Lung (tissue), 12 donors: Measurements from ENCODE around the gene SYNGR4. TPM values are rescaled to one million over a fixed set of nuclear protein-coding genes. Genes with fewer than 3 reads are reported as not detected.

ENCODE experiments used
- ATAC-seq: fragments of 200-7000 bp; cut with Tn5 transposase; one replicate; pipeline ENCODE4 v1.9.1; 2020; ENCODE audit warnings: moderate number of reproducible peaks; ENCODE audit not compliant: insufficient read depth, low FRiP score
- DNase-seq, 3 donors: peaks; one replicate each; pipeline ENCODE4 v3.0.0-alpha.2; 2013 to 2017
- H3K27ac ChIP-seq, 2 donors: one replicate each; pipeline ENCODE4 v1.5.1; 2013; ENCODE audit warnings: mild to moderate bottlenecking in 2 of 2, moderate library complexity in 2 of 2, control low read depth in 1 of 2, inconsistent platforms in 1 of 2, low read depth in 1 of 2, low read length in 1 of 2
- H3K27me3 ChIP-seq, 3 donors: one replicate each; pipeline ENCODE4 v1.5.1; 2013; ENCODE audit warnings: low read length in 2 of 3; ENCODE audit not compliant: control insufficient read depth in 3 of 3, insufficient read depth in 3 of 3
- H3K36me3 ChIP-seq, 4 donors: one replicate each; pipeline ENCODE4 v1.5.1; 2013; ENCODE audit warnings: low read length in 4 of 4, mild to moderate bottlenecking in 1 of 4, moderate library complexity in 1 of 4; ENCODE audit not compliant: control insufficient read depth in 4 of 4, insufficient read depth in 4 of 4
- H3K4me1 ChIP-seq, 5 donors: one replicate each; pipeline ENCODE4 v1.5.1; 2013; ENCODE audit warnings: low read length in 5 of 5, mild to moderate bottlenecking in 2 of 5, moderate library complexity in 1 of 5; ENCODE audit not compliant: control insufficient read depth in 5 of 5, insufficient read depth in 5 of 5
- H3K4me3 ChIP-seq: one replicate; pipeline ENCODE4 v1.5.1; 2013; ENCODE audit warnings: mild to moderate bottlenecking, control low read depth, moderate library complexity
- H3K9ac ChIP-seq, 2 donors: one replicate each; pipeline ENCODE4 v1.5.1; 2013; ENCODE audit warnings: low read length in 2 of 2, control low read depth in 1 of 2; ENCODE audit not compliant: insufficient read depth in 1 of 2
- H3K9me3 ChIP-seq, 4 donors: one replicate each; pipeline ENCODE4 v1.5.1; 2013; ENCODE audit warnings: low read length in 3 of 4, mild to moderate bottlenecking in 1 of 4, moderate library complexity in 1 of 4; ENCODE audit not compliant: control insufficient read depth in 4 of 4, insufficient read depth in 3 of 4
- WGBS, 2 donors: extraction: QIAGEN DNeasy Blood & Tissue Kit; methylation state at CpG; one replicate each; pipeline ENCODE4 v1.1.7; 2013; 5-methylcytosine and 5-hydroxymethylcytosine counted together
- polyA plus RNA-seq, 2 donors: library from polyadenylated mRNA; stranded (reverse); fragments of 200-250 nt; gene quantifications; one replicate each; pipeline ENCODE4 v1.2.1, GENCODE V29; 2013
- total RNA-seq, 2 donors: library from RNA; depleted of rRNA in 1 of 2; stranded (reverse); fragments of >200 nt in 1 of 2; gene quantifications; one replicate each; pipeline ENCODE4 v1.2.1, GENCODE V29; 2014 to 2021
- TF ChIP-seq, protein P1 (sequence below): IDR thresholded peaks from 2 replicates; pipeline ENCODE4 v1.5.1; 2012; ENCODE audit warnings: mild to moderate bottlenecking; ENCODE audit errors: control extremely low read depth, extremely low read depth
- donor health status: control.
- donor health status: control.
- donor health status: Bipolar disorder and iron deficiency.
- donor health status: healthy.
- donor health status: DM: yes; HTN: yes; CAD: no.

Gene SYNGR4
- total and polyA plus RNA-seq, 4 donors, result not detected

DNA sequence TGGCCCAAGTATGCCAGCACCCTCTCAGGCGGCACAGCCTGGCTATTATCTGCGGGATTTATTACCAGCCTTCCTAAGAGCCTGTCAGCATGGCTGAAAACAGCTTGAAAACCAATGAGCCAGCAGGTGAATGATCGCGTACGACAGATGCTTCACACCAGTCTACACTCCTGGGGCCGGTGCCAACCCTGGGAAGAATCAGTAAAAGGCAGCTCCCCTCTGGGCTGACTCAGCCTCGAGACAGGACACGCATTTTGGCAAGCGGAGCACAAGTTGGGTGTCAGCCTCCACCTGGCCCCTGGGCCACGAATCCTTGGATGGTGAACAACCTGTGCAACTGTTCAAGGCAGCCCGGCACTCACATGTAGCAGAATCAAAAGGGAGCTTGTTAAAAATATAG, 23.2 kb upstream of the SYNGR4 start:
- H3K4me1 ChIP-seq, result no peaks in the 10 kb centered on the region
- H3K27me3 ChIP-seq, result no peaks in the 10 kb centered on the region
- DNase-seq (no peak), ATAC-seq (no peak)
- no peaks in the 10 kb centered on the region for H3K9me3 ChIP-seq
- H3K9ac ChIP-seq, result no peak overlapping the region
- H3K36me3 ChIP-seq, result peaks cover 0 to 2% (median 0%) of the 10 kb centered on the region in 4 donors
- H3K27ac ChIP-seq, result no peak overlapping the region
- TF ChIP-seq, protein P1, sequence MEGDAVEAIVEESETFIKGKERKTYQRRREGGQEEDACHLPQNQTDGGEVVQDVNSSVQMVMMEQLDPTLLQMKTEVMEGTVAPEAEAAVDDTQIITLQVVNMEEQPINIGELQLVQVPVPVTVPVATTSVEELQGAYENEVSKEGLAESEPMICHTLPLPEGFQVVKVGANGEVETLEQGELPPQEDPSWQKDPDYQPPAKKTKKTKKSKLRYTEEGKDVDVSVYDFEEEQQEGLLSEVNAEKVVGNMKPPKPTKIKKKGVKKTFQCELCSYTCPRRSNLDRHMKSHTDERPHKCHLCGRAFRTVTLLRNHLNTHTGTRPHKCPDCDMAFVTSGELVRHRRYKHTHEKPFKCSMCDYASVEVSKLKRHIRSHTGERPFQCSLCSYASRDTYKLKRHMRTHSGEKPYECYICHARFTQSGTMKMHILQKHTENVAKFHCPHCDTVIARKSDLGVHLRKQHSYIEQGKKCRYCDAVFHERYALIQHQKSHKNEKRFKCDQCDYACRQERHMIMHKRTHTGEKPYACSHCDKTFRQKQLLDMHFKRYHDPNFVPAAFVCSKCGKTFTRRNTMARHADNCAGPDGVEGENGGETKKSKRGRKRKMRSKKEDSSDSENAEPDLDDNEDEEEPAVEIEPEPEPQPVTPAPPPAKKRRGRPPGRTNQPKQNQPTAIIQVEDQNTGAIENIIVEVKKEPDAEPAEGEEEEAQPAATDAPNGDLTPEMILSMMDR, result no peak
- WGBS, 2 donors, result 94 to 97% methylated on average over 11 of the region's 11 CpGs
- no peak overlapping the region for H3K4me3 ChIP-seq

GRCh38 chr19:48341515-48342413, 22.4 kb upstream of the SYNGR4 start:
- H3K27me3 ChIP-seq, result no peaks in the 10 kb centered on the region
- TF ChIP-seq, protein P1, result no peak
- no peak for ATAC-seq
- H3K27ac ChIP-seq, result no peak overlapping the region
- H3K4me1 ChIP-seq, result no peaks in the 10 kb centered on the region
- H3K9me3 ChIP-seq, result no peaks in the 10 kb centered on the region
- no peak overlapping the region for H3K9ac ChIP-seq
- H3K4me3 ChIP-seq, result no peak overlapping the region
- DNase-seq, result no peak
- peaks cover 0 to 2% (median 0%) of the 10 kb centered on the region in 4 donors for H3K36me3 ChIP-seq
- WGBS, 2 donors, result 91 to 96% methylated on average over 10 of the region's 10 CpGs

GRCh38 chr19:48342414-48342738, 21.8 kb upstream of the SYNGR4 start:
- Histone ChIP-seq H3K4me3 (no peak overlapping the region), H3K36me3 (peaks cover 0 to 2% (median 0%) of the 10 kb centered on the region in 4 donors), H3K9ac (no peak overlapping the region), H3K9me3 (no peaks in the 10 kb centered on the region), H3K27ac (no peak overlapping the region), H3K4me1 (no peaks in the 10 kb centered on the region), H3K27me3 (no peaks in the 10 kb centered on the region)
- WGBS, 2 donors, result 89 to 90% methylated on average over 19 to 20 of the region's 20 CpGs
- no peak for ATAC-seq
- TF ChIP-seq, protein P1, result no peak
- DNase-seq, result no peak
